ENCODE data around the gene ZDHHC7. TPM values are rescaled to one million over a fixed set of nuclear protein-coding genes. Genes with fewer than 3 reads are reported as not detected.

The ZDHHC7 gene
- total and polyA plus RNA-seq, 4 donors: 2.5 to 14.9 (median 12.1) TPM

DNA sequence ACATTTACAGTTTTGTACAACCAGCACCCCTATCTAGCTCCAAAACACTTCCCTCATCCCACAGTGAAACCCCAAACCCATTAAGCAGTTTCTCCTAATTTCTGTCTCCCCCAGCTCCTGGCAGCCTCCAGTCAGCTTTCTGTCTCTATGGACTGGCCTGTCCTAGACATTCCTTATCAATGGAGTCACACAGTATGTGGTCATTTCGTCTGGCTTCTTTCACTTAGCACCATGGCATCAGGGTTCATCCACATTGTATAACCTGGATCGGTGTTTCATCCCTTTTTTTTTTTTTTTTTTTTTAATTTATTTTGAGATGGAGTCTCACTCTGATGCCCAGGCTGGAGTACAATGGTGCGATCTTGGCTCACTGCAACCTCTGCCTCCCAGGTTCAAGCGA lies 68.5 kb downstream of the ZDHHC7 start:
- H3K4me1 ChIP-seq (ENCODE audit: control insufficient read depth in 4 of 4, insufficient read depth in 4 of 4, low read length in 3 of 4): peaks cover 0 to 2% (median 0%) of the 10 kb centered on the region in 4 donors
- no peak overlapping the region for H3K27ac ChIP-seq (ENCODE audit: low read depth in 1 of 2, low read length in 2 of 2)
- no peaks in the 10 kb centered on the region for H3K27me3 ChIP-seq (ENCODE audit: control insufficient read depth in 4 of 4, insufficient read depth in 4 of 4, low read length in 3 of 4)
- no peak overlapping the region for H3K4me3 ChIP-seq (ENCODE audit: low read depth in 1 of 3, low read length in 3 of 3)
- TF ChIP-seq YY1 (IDR thresholded peaks at IDR 0.05) (no peak), JUND (IDR thresholded peaks at IDR 0.05) (no peak), FOXA1 (IDR thresholded peaks at IDR 0.05) (no peak)
- TF ChIP-seq, protein P1, sequence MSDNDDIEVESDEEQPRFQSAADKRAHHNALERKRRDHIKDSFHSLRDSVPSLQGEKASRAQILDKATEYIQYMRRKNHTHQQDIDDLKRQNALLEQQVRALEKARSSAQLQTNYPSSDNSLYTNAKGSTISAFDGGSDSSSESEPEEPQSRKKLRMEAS (IDR thresholded peaks at IDR 0.05): no peak
- TF ChIP-seq, protein P2, sequence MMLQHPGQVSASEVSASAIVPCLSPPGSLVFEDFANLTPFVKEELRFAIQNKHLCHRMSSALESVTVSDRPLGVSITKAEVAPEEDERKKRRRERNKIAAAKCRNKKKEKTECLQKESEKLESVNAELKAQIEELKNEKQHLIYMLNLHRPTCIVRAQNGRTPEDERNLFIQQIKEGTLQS (IDR thresholded peaks at IDR 0.05): no peak
- H3K9me3 ChIP-seq (ENCODE audit: control insufficient read depth in 4 of 4, low read length in 3 of 4): no peaks in the 10 kb centered on the region
- DNase-seq (ENCODE audit: low spot score): no peak
- WGBS: 93% methylated on average over 4 of the region's 4 CpGs
- H3K9ac ChIP-seq (ENCODE audit: low read depth in 1 of 2, low read length in 2 of 2): no peak overlapping the region
- no peaks in the 10 kb centered on the region for H3K36me3 ChIP-seq (ENCODE audit: control insufficient read depth in 4 of 4, insufficient read depth in 3 of 4, low read depth in 1 of 4, low read length in 3 of 4)

DNA sequence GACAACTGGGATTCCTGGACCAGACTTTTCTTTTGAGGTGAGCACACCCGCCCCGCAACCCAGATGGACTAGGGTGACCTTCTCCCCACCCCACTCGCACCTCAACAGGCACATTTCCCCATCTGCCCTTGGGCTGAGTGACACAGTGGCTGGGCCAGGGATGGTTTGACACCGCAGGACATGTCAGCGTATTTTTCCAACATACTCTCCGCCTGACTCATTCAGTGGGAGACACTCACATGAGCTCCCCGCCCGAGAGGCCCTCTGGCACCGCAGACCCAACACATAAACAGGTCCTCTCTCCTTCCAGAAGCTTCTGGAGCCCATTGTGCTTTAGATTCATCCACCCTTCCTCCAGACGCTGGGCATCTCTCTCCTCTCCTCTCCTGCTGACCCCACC lies 69.4 kb downstream of the ZDHHC7 start:
- WGBS: 96% methylated on average over 10 of the region's 10 CpGs
- DNase-seq (ENCODE audit: low spot score): no peak

More for the DNA sequence above, 69.4 kb downstream of the ZDHHC7 start:
- H3K9ac ChIP-seq (ENCODE audit: low read depth in 1 of 2, low read length in 2 of 2): no peak overlapping the region
- no peak overlapping the region for H3K4me3 ChIP-seq (ENCODE audit: low read depth in 1 of 3, low read length in 3 of 3)
- no peaks in the 10 kb centered on the region for H3K27me3 ChIP-seq (ENCODE audit: control insufficient read depth in 4 of 4, insufficient read depth in 4 of 4, low read length in 3 of 4)
- no peaks in the 10 kb centered on the region for H3K36me3 ChIP-seq (ENCODE audit: control insufficient read depth in 4 of 4, insufficient read depth in 3 of 4, low read depth in 1 of 4, low read length in 3 of 4)
- H3K27ac ChIP-seq (ENCODE audit: low read depth in 1 of 2, low read length in 2 of 2): no peak overlapping the region
- TF ChIP-seq RAD21 (IDR thresholded peaks at IDR 0.05) (no peak), HNF4A (conservative IDR thresholded peaks at IDR 0.05) (no peak), GABPA (IDR thresholded peaks at IDR 0.05 in 1 of 2, conservative IDR thresholded peaks at IDR 0.05 in 1 of 2) (no peak), FOXA2 (IDR thresholded peaks at IDR 0.05) (no peak), NR2F2 (IDR thresholded peaks at IDR 0.05) (no peak), YY1 (IDR thresholded peaks at IDR 0.05) (no peak), HNF4G (IDR thresholded peaks at IDR 0.05) (no peak), SP1 (IDR thresholded peaks at IDR 0.05) (no peak), RXRA (IDR thresholded peaks at IDR 0.05) (no peak), JUND (IDR thresholded peaks at IDR 0.05) (no peak), EGR1 (IDR thresholded peaks at IDR 0.05; ENCODE audit: low read depth in 2 of 2) (no peak), TAF1 (conservative IDR thresholded peaks at IDR 0.05) (no peak)
- TF ChIP-seq, protein P2 (IDR thresholded peaks at IDR 0.05): no peak
- TF ChIP-seq, protein P1 (IDR thresholded peaks at IDR 0.05): no peak
- TF ChIP-seq, protein P3, sequence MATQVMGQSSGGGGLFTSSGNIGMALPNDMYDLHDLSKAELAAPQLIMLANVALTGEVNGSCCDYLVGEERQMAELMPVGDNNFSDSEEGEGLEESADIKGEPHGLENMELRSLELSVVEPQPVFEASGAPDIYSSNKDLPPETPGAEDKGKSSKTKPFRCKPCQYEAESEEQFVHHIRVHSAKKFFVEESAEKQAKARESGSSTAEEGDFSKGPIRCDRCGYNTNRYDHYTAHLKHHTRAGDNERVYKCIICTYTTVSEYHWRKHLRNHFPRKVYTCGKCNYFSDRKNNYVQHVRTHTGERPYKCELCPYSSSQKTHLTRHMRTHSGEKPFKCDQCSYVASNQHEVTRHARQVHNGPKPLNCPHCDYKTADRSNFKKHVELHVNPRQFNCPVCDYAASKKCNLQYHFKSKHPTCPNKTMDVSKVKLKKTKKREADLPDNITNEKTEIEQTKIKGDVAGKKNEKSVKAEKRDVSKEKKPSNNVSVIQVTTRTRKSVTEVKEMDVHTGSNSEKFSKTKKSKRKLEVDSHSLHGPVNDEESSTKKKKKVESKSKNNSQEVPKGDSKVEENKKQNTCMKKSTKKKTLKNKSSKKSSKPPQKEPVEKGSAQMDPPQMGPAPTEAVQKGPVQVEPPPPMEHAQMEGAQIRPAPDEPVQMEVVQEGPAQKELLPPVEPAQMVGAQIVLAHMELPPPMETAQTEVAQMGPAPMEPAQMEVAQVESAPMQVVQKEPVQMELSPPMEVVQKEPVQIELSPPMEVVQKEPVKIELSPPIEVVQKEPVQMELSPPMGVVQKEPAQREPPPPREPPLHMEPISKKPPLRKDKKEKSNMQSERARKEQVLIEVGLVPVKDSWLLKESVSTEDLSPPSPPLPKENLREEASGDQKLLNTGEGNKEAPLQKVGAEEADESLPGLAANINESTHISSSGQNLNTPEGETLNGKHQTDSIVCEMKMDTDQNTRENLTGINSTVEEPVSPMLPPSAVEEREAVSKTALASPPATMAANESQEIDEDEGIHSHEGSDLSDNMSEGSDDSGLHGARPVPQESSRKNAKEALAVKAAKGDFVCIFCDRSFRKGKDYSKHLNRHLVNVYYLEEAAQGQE (IDR thresholded peaks at IDR 0.05): no peak
- TF ChIP-seq, protein P4, sequence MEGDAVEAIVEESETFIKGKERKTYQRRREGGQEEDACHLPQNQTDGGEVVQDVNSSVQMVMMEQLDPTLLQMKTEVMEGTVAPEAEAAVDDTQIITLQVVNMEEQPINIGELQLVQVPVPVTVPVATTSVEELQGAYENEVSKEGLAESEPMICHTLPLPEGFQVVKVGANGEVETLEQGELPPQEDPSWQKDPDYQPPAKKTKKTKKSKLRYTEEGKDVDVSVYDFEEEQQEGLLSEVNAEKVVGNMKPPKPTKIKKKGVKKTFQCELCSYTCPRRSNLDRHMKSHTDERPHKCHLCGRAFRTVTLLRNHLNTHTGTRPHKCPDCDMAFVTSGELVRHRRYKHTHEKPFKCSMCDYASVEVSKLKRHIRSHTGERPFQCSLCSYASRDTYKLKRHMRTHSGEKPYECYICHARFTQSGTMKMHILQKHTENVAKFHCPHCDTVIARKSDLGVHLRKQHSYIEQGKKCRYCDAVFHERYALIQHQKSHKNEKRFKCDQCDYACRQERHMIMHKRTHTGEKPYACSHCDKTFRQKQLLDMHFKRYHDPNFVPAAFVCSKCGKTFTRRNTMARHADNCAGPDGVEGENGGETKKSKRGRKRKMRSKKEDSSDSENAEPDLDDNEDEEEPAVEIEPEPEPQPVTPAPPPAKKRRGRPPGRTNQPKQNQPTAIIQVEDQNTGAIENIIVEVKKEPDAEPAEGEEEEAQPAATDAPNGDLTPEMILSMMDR (IDR thresholded peaks at IDR 0.05; ENCODE audit: low read depth, low read length, missing input control): no peak
- no peaks in the 10 kb centered on the region for H3K9me3 ChIP-seq (ENCODE audit: control insufficient read depth in 4 of 4, low read length in 3 of 4)
- peaks cover 0 to 2% (median 0%) of the 10 kb centered on the region in 4 donors for H3K4me1 ChIP-seq (ENCODE audit: control insufficient read depth in 4 of 4, insufficient read depth in 4 of 4, low read length in 3 of 4)

All from liver (tissue), 9 donors.